Measurements from ENCODE around the gene DYDC2. TPM values are rescaled to one million over a fixed set of nuclear protein-coding genes. Genes with fewer than 3 reads are reported as not detected.

Gene DYDC2
- total and polyA plus RNA-seq, 9 of the 15 experiments (the other 6 are each of a cell fraction or from before 2014, with no cell fraction given), result 0.06 to 0.34 (median 0.15) TPM; not detected in 5

- ATAC-seq, result no peak
- H3K4me2 ChIP-seq (ENCODE audit: insufficient read depth, low read length), result no peak overlapping the region
- DNase-seq (ENCODE audit: extremely low read depth in 1 of 4, low spot score in 3 of 4), result no peak
- peaks cover 10 to 31% of the 10 kb centered on the region in 2 experiments for H3K27me3 ChIP-seq (ENCODE audit: control insufficient read depth in 2 of 2, insufficient read depth in 2 of 2, low read length in 2 of 2)
- peak overlapping the region in 1 of 2 experiments; percentile 17; a peak in 1 of 4 replicates for H3K9ac ChIP-seq (ENCODE audit: insufficient read depth in 1 of 2, low read depth in 2 of 2, low read length in 2 of 2)
- H2AFZ ChIP-seq (ENCODE audit: low read depth, low read length), result no peak overlapping the region
- in situ Hi-C loops (cut with MboI) (no loop called here), intact Hi-C loops (cut with micrococcal nuclease) (no loop called here)
- ChIA-PET POLR2A (interaction anchor here (0.6 to 1.2 kb wide), 3 partner anchors 22 to 34 kb away, joined by 3 read pairs; no protein-coding TSS in a partner anchor), CTCF (ENCODE audit: low intra/inter-chr PET ratio) (no interaction called here)
- BruUV-seq (replicated peaks), result no TSS peak
- H4K20me1 ChIP-seq (replicated peaks; ENCODE audit: control insufficient read depth, insufficient read depth, low read length), result no peaks in the 10 kb centered on the region
- no peak overlapping the region for H3K4me3 ChIP-seq
- H3K27ac ChIP-seq (ENCODE audit: extremely low read depth, low read depth, low read length), result no peak overlapping the region
- no peaks in the 10 kb centered on the region for H3K36me3 ChIP-seq (ENCODE audit: control insufficient read depth, insufficient read depth, low read length)
- no peak for TF ChIP-seq ZNF395 (CRISPR knock-in tag; IDR thresholded peaks at IDR 0.05)
- TF ChIP-seq GTF2B (IDR thresholded peaks at IDR 0.05; ENCODE audit: extremely low read depth, insufficient read length), result no peak
- TF ChIP-seq MCM3 (IDR thresholded peaks at IDR 0.05), result no peak
- TF ChIP-seq U2AF2 (optimal IDR thresholded peaks at IDR 0.05; ENCODE audit: low read depth, low read length), result no peak
- no peak for TF ChIP-seq CCAR2 (IDR thresholded peaks at IDR 0.05; ENCODE audit: low read depth, low read length)
- WGBS (ENCODE audit: insufficient coverage, low coverage, missing lambda C conversion rate), result 0% methylated on average over 1 of the region's 2 CpGs
- H3K4me1 ChIP-seq (replicated peaks in 1 of 2; ENCODE audit: control insufficient read depth in 2 of 2, insufficient read depth in 2 of 2, low read length in 2 of 2), result peaks cover 17 to 26% of the 10 kb centered on the region in 2 experiments
- H3K9me3 ChIP-seq (replicated peaks; ENCODE audit: control insufficient read depth, insufficient read depth, low read depth, low read length), result no peaks in the 10 kb centered on the region
- FAIRE-seq, result no peak
- H3K9me1 ChIP-seq (ENCODE audit: control insufficient read depth, insufficient read depth, low read length), result no peaks in the 10 kb centered on the region
- H3K79me2 ChIP-seq (ENCODE audit: control insufficient read depth, insufficient read depth, low read length), result no peaks in the 10 kb centered on the region
Measured at GRCh38 chr10:80410122-80410521, 53.5 kb downstream of the DYDC2 start.
